Right lobe of liver (tissue), 4 donors: ENCODE measurements around the gene NKX2-3.

Source experiments
- CTCF ChIP-seq, 4 donors: fragments of 200-600 bp in 3 of 4; fragments of 450-650 bp in 1 of 4; IDR thresholded peaks; one replicate each; pipeline versions ENCODE4 v1.5.1 to v1.8.0; 2016 to 2022; ENCODE audit warnings: antibody characterized with exemption in 4 of 4, mild to moderate bottlenecking in 2 of 4
- POLR2A ChIP-seq: fragments of 450-650 bp; IDR thresholded peaks from one replicate; pipeline ENCODE4 v1.6.1; 2017; ENCODE audit warnings: antibody characterized with exemption, mild to moderate bottlenecking
- donor health status: DM: no; HTN: no; CAD: no.
- donor health status: DM: no; HTN: no; CAD: no.
- donor health status: DM: no; HTN: yes; CAD: no.

- no peak for TF ChIP-seq CTCF (IDR thresholded peaks at IDR 0.05)
- TF ChIP-seq POLR2A: no peak
Measured at GRCh38 chr10:99531696-99532593, 797 bp upstream of the NKX2-3 start.
